Right lobe of liver (tissue), 6 donors: ENCODE results near the gene CRTC2. TPM values are rescaled to one million over a fixed set of nuclear protein-coding genes. Genes with fewer than 3 reads are reported as not detected.
A peak's percentile ranks its signal among the peaks of the same experiment; 100 is the strongest.

Experiments
- ATAC-seq, 4 donors: fragments of 200-7000 bp; cut with Tn5 transposase; one replicate each; pipeline ENCODE4 v1.9.1; 2020; ENCODE audit warnings: mild to moderate bottlenecking in 4 of 4, moderate library complexity in 4 of 4
- DNase-seq, 3 donors: peaks; one replicate each; pipeline ENCODE4 v3.0.0-alpha.2; 2020
- H3K27ac ChIP-seq, 3 donors: fragments of 200-600 bp; one replicate each; pipeline ENCODE4 v1.8.0; 2022
- H3K27me3 ChIP-seq, 2 donors: fragments of 200-600 bp; one replicate each; pipeline ENCODE4 v1.8.0; 2022
- H3K36me3 ChIP-seq, 4 donors: fragments of 200-600 bp; sonication (generic) in 1 of 4; one replicate each; pipeline versions ENCODE4 v1.5.1 to v1.8.0; 2017 to 2022; ENCODE audit warnings: control low read depth in 1 of 4
- H3K4me1 ChIP-seq, 4 donors: fragments of 200-600 bp; sonication (generic) in 1 of 4; one replicate each; pipeline versions ENCODE4 v1.5.1 to v1.8.0; 2017 to 2022; ENCODE audit warnings: control low read depth in 1 of 4
- H3K4me3 ChIP-seq, 3 donors: fragments of 200-600 bp; one replicate each; pipeline ENCODE4 v1.8.0; 2022
- H3K9me3 ChIP-seq, 4 donors: fragments of 200-600 bp; sonication (generic) in 1 of 4; one replicate each; pipeline versions ENCODE4 v1.5.1 to v1.8.0; 2017 to 2022; ENCODE audit warnings: control low read depth in 1 of 4
- POLR2A ChIP-seq: fragments of 450-650 bp; IDR thresholded peaks from one replicate; pipeline ENCODE4 v1.6.1; 2017; ENCODE audit warnings: antibody characterized with exemption, mild to moderate bottlenecking
- WGBS: methylation state at CpG from one replicate; pipeline ENCODE4 v1.1.6; 2018; ENCODE audit warnings: low coverage, low lambda C conversion rate; ENCODE audit not compliant: insufficient coverage; ENCODE audit errors: missing lambda C conversion rate; 5-methylcytosine and 5-hydroxymethylcytosine counted together
- intact Hi-C, 2 donors: fragments of 100-400 bp; cut with DNase I; formaldehyde crosslinking; loops; one replicate each; pipeline versions ENCODE4 v1.11.2 to v1.14.1; 2022
- total RNA-seq, 6 experiments: library from RNA; depleted of rRNA in 2 of 6; stranded (reverse); fragments of >200 nt in 2 of 6; fragmentation: NEBNext Ultra II Directional in 3 of 6; extraction: Animal tissue kit (Norgen Biotek cat#: 25700) in 3 of 6; gene quantifications; one replicate each; pipeline versions ENCODE4 v1.1.0 to v1.2.4, GENCODE V29; 2016 to 2023
- TF ChIP-seq, protein P1 (sequence below), 4 donors: fragments of 200-600 bp in 3 of 4; fragments of 450-650 bp in 1 of 4; IDR thresholded peaks; one replicate each; pipeline versions ENCODE4 v1.5.1 to v1.8.0; 2016 to 2022; ENCODE audit warnings: antibody characterized with exemption in 4 of 4, mild to moderate bottlenecking in 2 of 4
- donor health status: DM: no; HTN: yes; CAD: no.
- donor health status: DM: no; HTN: no; CAD: no.
- donor health status: DM: no; HTN: no; CAD: no.
- donor health status: DM: no; HTN: yes; CAD: no.
- donor health status: DM: no; HTN: yes; CAD: no.

The CRTC2 gene
- total RNA-seq, 6 experiments from 2014 or later, result 4.8 to 19.5 (median 18.3) TPM

DNA sequence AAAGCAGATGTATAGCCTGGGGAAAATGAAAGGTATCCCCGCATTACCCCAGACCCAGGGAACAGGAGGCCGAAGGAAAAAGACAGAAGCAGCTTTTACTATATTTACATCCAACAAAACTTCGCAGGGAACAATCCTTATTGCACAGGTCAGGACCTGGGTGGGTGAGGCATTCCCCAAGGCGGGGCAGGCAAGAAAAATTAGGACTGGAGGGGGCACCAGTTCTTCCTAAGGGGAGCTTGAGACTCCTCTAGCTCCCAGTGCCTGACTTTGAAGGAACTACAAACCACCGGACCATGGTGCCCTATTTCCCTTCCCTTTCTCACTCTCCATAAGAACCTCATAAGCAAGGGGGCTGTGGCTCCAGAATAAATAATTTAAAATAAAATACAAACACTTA lies 29.0 kb downstream of the CRTC2 start:
- peaks cover 0 to 26% (median 6%) of the 10 kb centered on the region in 4 donors for H3K36me3 ChIP-seq
- intact Hi-C loops, result loop anchor here in 1 of 2 donors (10.0 kb wide), 1 partner anchor 135 kb away; no protein-coding TSS in a partner anchor
- no peaks in the 10 kb centered on the region for H3K27me3 ChIP-seq
- 91% methylated on average over 5 of the region's 5 CpGs for WGBS
- peak in 1 of 3 donors; percentile 3 for DNase-seq
- no peak for TF ChIP-seq POLR2A
- TF ChIP-seq, protein P1, sequence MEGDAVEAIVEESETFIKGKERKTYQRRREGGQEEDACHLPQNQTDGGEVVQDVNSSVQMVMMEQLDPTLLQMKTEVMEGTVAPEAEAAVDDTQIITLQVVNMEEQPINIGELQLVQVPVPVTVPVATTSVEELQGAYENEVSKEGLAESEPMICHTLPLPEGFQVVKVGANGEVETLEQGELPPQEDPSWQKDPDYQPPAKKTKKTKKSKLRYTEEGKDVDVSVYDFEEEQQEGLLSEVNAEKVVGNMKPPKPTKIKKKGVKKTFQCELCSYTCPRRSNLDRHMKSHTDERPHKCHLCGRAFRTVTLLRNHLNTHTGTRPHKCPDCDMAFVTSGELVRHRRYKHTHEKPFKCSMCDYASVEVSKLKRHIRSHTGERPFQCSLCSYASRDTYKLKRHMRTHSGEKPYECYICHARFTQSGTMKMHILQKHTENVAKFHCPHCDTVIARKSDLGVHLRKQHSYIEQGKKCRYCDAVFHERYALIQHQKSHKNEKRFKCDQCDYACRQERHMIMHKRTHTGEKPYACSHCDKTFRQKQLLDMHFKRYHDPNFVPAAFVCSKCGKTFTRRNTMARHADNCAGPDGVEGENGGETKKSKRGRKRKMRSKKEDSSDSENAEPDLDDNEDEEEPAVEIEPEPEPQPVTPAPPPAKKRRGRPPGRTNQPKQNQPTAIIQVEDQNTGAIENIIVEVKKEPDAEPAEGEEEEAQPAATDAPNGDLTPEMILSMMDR (IDR thresholded peaks at IDR 0.05), result no peak
- ATAC-seq, result no peak
- no peak overlapping the region for H3K27ac ChIP-seq
- H3K4me3 ChIP-seq, result no peak overlapping the region
- H3K9me3 ChIP-seq, result no peaks in the 10 kb centered on the region
- no peaks in the 10 kb centered on the region for H3K4me1 ChIP-seq

DNA sequence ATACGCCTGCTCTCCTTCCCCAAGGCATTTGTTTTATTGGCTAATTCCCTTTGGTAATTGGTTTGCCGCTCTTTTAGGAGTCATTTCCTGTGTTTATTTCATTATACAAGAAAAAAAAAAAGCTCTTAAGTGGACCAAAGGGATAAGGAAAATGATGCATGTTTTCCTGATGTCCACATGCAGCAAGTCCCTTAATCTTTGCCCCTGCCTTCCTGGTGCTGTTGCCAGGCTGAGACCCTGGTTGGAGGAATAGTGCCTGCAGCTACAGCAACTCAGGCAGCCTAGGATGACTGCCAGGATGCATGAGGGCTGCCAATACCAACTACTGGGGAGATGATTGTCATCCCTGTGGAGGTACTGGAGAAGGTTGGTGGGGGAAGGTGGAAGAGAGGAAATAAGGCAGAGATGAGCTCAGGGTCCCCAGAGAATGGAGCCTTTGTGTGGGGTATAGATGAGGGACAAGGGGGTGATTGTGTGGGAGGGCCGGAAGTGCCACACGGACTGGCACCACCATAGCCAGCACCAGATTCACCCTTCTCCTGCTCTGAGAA lies 29.5 kb downstream of the CRTC2 start:
- no peak overlapping the region for H3K4me3 ChIP-seq
- DNase-seq, result peak in 1 of 3 donors; percentile 18
- no peak for TF ChIP-seq POLR2A
- TF ChIP-seq, protein P1 (IDR thresholded peaks at IDR 0.05), result no peak
- ATAC-seq, result peak; percentile 9 to 49 (median 24)
- intact Hi-C loops, result loop anchor here in 1 of 2 donors (10.0 kb wide), 1 partner anchor 134 kb away; no protein-coding TSS in a partner anchor
- no peaks in the 10 kb centered on the region for H3K27me3 ChIP-seq
- peaks cover 0 to 21% (median 6%) of the 10 kb centered on the region in 4 donors for H3K36me3 ChIP-seq
- no peak overlapping the region for H3K27ac ChIP-seq
- H3K9me3 ChIP-seq, result no peaks in the 10 kb centered on the region
- peaks cover 0 to 4% (median 0%) of the 10 kb centered on the region in 4 donors for H3K4me1 ChIP-seq
- 68% methylated on average over 4 of the region's 4 CpGs for WGBS

DNA sequence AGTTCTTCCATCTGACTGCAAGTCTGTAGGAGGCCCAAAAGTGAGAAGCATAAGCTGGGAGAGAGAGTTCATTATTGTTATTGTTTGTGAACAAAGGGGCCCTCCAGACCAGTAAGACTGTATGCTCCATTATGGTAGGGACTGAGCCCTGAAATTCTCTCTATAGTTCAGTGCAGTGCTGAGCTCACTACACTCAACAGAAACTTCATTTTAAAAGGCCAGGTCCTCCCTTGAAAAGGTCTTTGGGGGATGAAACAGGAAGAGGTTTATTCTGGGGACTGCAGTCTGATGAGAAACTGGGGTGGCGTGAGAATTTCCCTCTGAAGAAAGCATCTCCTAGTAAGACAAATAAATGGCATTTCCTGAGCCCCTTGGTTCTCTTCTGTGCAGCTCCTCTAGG lies 30.2 kb downstream of the CRTC2 start:
- no peak for DNase-seq

DNA sequence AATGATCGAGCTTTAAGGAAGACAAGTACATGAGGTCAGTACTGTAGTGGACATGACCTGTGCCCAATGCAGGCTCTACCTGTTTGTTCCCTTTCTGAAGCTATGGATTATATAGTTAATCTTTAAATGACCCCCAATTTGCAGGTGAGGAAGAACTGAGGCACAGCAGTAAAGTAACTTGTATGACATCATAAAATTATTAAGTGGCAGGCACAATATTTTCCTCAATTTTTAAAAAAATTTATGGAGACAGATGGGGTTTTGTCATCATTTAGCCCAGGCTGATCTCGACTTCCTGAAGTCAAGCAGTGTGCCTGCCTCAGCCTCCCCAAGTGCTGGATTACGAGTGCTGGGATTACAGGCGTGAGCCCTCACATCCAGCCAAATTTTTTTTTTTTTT lies 32.0 kb downstream of the CRTC2 start:
- no peaks in the 10 kb centered on the region for H3K9me3 ChIP-seq
- H3K36me3 ChIP-seq, result peaks cover 0 to 8% (median 0%) of the 10 kb centered on the region in 4 donors
- 78% methylated on average over 3 of the region's 4 CpGs for WGBS
- intact Hi-C loops, result loop anchor here in 1 of 2 donors (10.0 kb wide), 1 partner anchor 132 kb away; no protein-coding TSS in a partner anchor
- peaks cover 0 to 11% (median 0%) of the 10 kb centered on the region in 4 donors for H3K4me1 ChIP-seq
- H3K27ac ChIP-seq, result no peak overlapping the region
- no peak for ATAC-seq
- no peak for DNase-seq
- TF ChIP-seq, protein P1 (IDR thresholded peaks at IDR 0.05), result no peak
- TF ChIP-seq POLR2A, result no peak
- no peaks in the 10 kb centered on the region for H3K27me3 ChIP-seq
- no peak overlapping the region for H3K4me3 ChIP-seq

More for the DNA sequence above, 30.2 kb downstream of the CRTC2 start:
- Histone ChIP-seq H3K27me3 (no peaks in the 10 kb centered on the region), H3K4me1 (peaks cover 0 to 6% (median 0%) of the 10 kb centered on the region in 4 donors), H3K9me3 (no peaks in the 10 kb centered on the region), H3K4me3 (no peak overlapping the region), H3K36me3 (peaks cover 0 to 16% (median under 1%) of the 10 kb centered on the region in 4 donors), H3K27ac (no peak overlapping the region)
- no peak for ATAC-seq
- TF ChIP-seq POLR2A, result no peak
- TF ChIP-seq, protein P1 (IDR thresholded peaks at IDR 0.05), result no peak
- 50% methylated on average over 1 of the region's 1 CpG for WGBS
- intact Hi-C loops, result loop anchor here in 1 of 2 donors (10.0 kb wide), 1 partner anchor 133 kb away; no protein-coding TSS in a partner anchor
